ACC112 (cell line): ENCODE measurements around the gene PSME3.
"Not testable (repeated sequence)": the region's sequence is repeated elsewhere in the genome, so short reads cannot be mapped to it uniquely, and the experiment has no call there.

Experiments used
- H2AFZ ChIP-seq: fragments of 200-600 bp; sonication (generic); one replicate; pipeline ENCODE4 v1.6.0; 2017; ENCODE audit warnings: antibody characterized with exemption, low read length; ENCODE audit not compliant: unreplicated experiment
- H3K27ac ChIP-seq: fragments of 200-600 bp; sonication (generic); 2 replicates; pipeline ENCODE4 v1.5.1; 2014; ENCODE audit warnings: low read depth, mild to moderate bottlenecking, antibody characterized with exemption, low read length, moderate library complexity
- H3K27me3 ChIP-seq: fragments of 200-600 bp; sonication (generic); 2 replicates; pipeline ENCODE4 v1.6.1; 2014; ENCODE audit warnings: mild to moderate bottlenecking, antibody characterized with exemption, low read length, moderate library complexity, mixed read lengths; ENCODE audit not compliant: insufficient read depth
- H3K36me3 ChIP-seq: fragments of 200-600 bp; sonication (generic); 2 replicates; pipeline ENCODE4 v1.6.1; 2016; ENCODE audit warnings: mild to moderate bottlenecking, antibody characterized with exemption, low read length, moderate library complexity, mixed read lengths; ENCODE audit not compliant: insufficient read depth
- H3K4me1 ChIP-seq: fragments of 200-600 bp; sonication (generic); one replicate; pipeline ENCODE4 v1.6.1; 2016; ENCODE audit warnings: low read length, mixed read lengths; ENCODE audit not compliant: insufficient read depth, unreplicated experiment, control insufficient read depth
- H3K4me3 ChIP-seq: fragments of 200-600 bp; sonication (generic); 2 replicates; pipeline ENCODE4 v1.5.1; 2014; ENCODE audit warnings: mild to moderate bottlenecking, low read depth, low read length
- H3K79me2 ChIP-seq: fragments of 200-600 bp; sonication (generic); one replicate; pipeline ENCODE4 v1.6.0; 2016; ENCODE audit warnings: low read length; ENCODE audit not compliant: control insufficient read depth, unreplicated experiment, insufficient read depth

The PSME3 gene

GRCh38 chr17:42851371-42852240 lies 18.4 kb downstream of the PSME3 start:
- peaks cover 19% of the 10 kb centered on the region for H3K4me1 ChIP-seq
- H3K27me3 ChIP-seq, H3K36me3 ChIP-seq, H3K4me3 ChIP-seq, H2AFZ ChIP-seq, H3K79me2 ChIP-seq, H3K27ac ChIP-seq: not testable (repeated sequence)

- no peak overlapping the region for H3K4me3 ChIP-seq
- H3K4me1 ChIP-seq, result peaks cover 11% of the 10 kb centered on the region
- H2AFZ ChIP-seq, result no peak overlapping the region
- H3K27me3 ChIP-seq, result no peaks in the 10 kb centered on the region
- no peaks in the 10 kb centered on the region for H3K79me2 ChIP-seq
- H3K27ac ChIP-seq, result no peak overlapping the region
- no peaks in the 10 kb centered on the region for H3K36me3 ChIP-seq
These were observed 19.2 kb downstream of the PSME3 start for GRCh38 chr17:42852351-42852750.

- no peaks in the 10 kb centered on the region for H3K36me3 ChIP-seq
- H3K27ac ChIP-seq, result no peak overlapping the region
- no peak overlapping the region for H2AFZ ChIP-seq
- H3K79me2 ChIP-seq, result no peaks in the 10 kb centered on the region
- peaks cover 10% of the 10 kb centered on the region for H3K4me1 ChIP-seq
- H3K27me3 ChIP-seq, result no peaks in the 10 kb centered on the region
- no peak overlapping the region for H3K4me3 ChIP-seq
These were observed 19.8 kb downstream of the PSME3 start for GRCh38 chr17:42853004-42853403.

DNA sequence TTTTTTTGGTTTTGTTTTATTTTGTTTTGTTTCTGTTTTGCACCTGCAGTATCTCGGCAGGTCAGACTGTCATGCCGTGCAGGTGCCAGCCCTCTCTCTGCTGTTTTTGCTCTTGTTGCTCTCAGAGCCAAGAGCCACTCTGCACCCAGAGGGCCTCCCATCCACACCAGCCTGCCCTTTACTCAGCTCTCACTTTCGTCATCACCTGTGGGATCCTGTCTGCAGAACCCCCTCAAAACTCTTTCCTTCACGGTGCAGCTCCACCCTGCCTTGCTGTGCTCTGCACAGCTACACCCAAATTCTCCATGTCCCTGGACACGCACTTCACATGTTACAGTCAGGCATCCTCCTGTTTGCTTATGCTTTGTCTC lies 20.4 kb downstream of the PSME3 start:
- Histone ChIP-seq H3K36me3 (no peaks in the 10 kb centered on the region), H3K27me3 (no peaks in the 10 kb centered on the region), H3K79me2 (no peaks in the 10 kb centered on the region), H3K4me3 (no peak overlapping the region), H3K4me1 (peaks cover 10% of the 10 kb centered on the region), H2AFZ (no peak overlapping the region), H3K27ac (no peak overlapping the region)

GRCh38 chr17:42853968-42854790 lies 21.0 kb downstream of the PSME3 start:
- Histone ChIP-seq H3K27ac (no peak overlapping the region), H3K36me3 (no peaks in the 10 kb centered on the region), H3K27me3 (no peaks in the 10 kb centered on the region), H2AFZ (no peak overlapping the region), H3K4me1 (peaks cover 10% of the 10 kb centered on the region), H3K79me2 (no peaks in the 10 kb centered on the region), H3K4me3 (no peak overlapping the region)

- Histone ChIP-seq H3K4me3 (no peak overlapping the region), H3K4me1 (peaks cover 8% of the 10 kb centered on the region), H3K27ac (no peak overlapping the region), H3K27me3 (no peaks in the 10 kb centered on the region), H3K79me2 (no peaks in the 10 kb centered on the region), H2AFZ (no peak overlapping the region), H3K36me3 (no peaks in the 10 kb centered on the region)
These were observed 21.9 kb downstream of the PSME3 start for GRCh38 chr17:42855048-42855596.

DNA sequence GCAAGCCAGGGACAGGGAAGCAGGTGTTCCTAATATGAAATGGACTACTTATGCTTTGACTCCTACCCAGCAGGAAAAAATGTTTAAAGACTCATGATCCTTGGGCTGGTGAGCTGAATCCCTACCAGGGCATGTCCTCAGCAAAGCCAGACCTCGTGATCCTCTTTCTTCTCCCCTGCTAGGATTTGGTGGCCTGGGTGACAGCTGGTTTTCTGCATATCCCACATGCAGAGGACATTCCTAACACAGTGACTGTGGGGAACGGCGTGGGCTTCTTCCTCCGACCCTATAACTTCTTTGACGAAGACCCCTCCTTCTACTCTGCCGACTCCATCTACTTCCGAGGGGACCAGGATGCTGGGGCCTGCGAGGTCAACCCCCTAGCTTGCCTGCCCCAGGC lies 22.9 kb downstream of the PSME3 start:
- H3K4me1 ChIP-seq, H3K79me2 ChIP-seq, H3K4me3 ChIP-seq, H3K27ac ChIP-seq, H2AFZ ChIP-seq, H3K36me3 ChIP-seq, H3K27me3 ChIP-seq: not testable (repeated sequence)

- H3K4me1 ChIP-seq, H3K36me3 ChIP-seq, H3K27me3 ChIP-seq, H3K79me2 ChIP-seq, H2AFZ ChIP-seq, H3K27ac ChIP-seq, H3K4me3 ChIP-seq: not testable (repeated sequence)
These were observed 23.3 kb downstream of the PSME3 start for GRCh38 chr17:42856516-42856915.

GRCh38 chr17:42857389-42857788 lies 24.2 kb downstream of the PSME3 start:
- no peaks in the 10 kb centered on the region for H3K4me1 ChIP-seq
- no peaks in the 10 kb centered on the region for H3K79me2 ChIP-seq
- H2AFZ ChIP-seq, result no peak overlapping the region
- no peak overlapping the region for H3K4me3 ChIP-seq
- H3K27me3 ChIP-seq, result no peaks in the 10 kb centered on the region
- no peak overlapping the region for H3K27ac ChIP-seq
- no peaks in the 10 kb centered on the region for H3K36me3 ChIP-seq

DNA sequence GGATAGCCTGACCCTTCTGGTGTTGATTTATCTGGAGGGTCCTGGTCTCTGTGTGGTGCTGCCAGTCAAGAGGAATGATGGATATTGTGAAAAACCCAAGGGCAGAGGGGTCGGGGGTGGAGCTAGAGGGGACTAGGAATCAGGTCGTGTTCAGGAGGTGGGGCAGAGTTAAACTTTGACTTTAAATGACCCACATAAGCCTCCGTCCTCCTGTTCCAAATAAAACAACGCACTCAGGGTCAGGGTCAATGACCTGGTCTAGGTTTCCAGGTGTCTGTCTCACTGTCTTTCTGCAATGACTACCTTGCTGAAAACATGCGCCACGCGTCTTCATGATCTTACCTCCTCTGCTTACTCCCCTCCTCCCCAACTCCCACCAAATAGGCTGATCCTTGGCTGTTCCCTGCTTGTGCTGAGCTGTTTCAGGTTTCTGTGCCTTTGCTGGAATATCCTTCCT lies 32.5 kb downstream of the PSME3 start:
- peaks cover 3% of the 10 kb centered on the region for H3K4me1 ChIP-seq
- H3K27me3 ChIP-seq, result no peaks in the 10 kb centered on the region
- no peak overlapping the region for H3K27ac ChIP-seq
- H2AFZ ChIP-seq, result no peak overlapping the region
- H3K79me2 ChIP-seq, result no peaks in the 10 kb centered on the region
- peaks cover 3% of the 10 kb centered on the region; the same call in 1 of the 2 replicates for H3K36me3 ChIP-seq
- H3K4me3 ChIP-seq, result no peak overlapping the region
